CD14-positive monocyte (primary cell): ENCODE results near the gene GPR17. TPM values are rescaled to one million over a fixed set of nuclear protein-coding genes. Genes with fewer than 3 reads are reported as not detected.

Experiments used
- DNase-seq, 3 donors: peaks; one replicate each; pipeline ENCODE4 v3.0.0-alpha.2; 2011 to 2022
- H2AFZ ChIP-seq: 2 replicates; pipeline ENCODE4 v1.6.0; 2012; ENCODE audit warnings: mild to moderate bottlenecking, low read depth, low read length, inconsistent platforms; ENCODE audit not compliant: insufficient read depth, poor library complexity, severe bottlenecking
- H3K27ac ChIP-seq, 2 donors: 1 replicate in 1 of 2; 2 replicates in 1 of 2; pipeline ENCODE4 v1.5.1; 2012 to 2013; ENCODE audit warnings: low read length in 2 of 2, control low read depth in 1 of 2, inconsistent platforms in 1 of 2, low read depth in 1 of 2, mild to moderate bottlenecking in 1 of 2
- H3K27me3 ChIP-seq, 2 donors: one replicate each; pipeline versions ENCODE4 v1.6.0 to v1.6.1; 2011 to 2013; ENCODE audit warnings: low read length in 2 of 2; ENCODE audit not compliant: control insufficient read depth in 2 of 2, insufficient read depth in 2 of 2
- H3K36me3 ChIP-seq, 2 donors: replicated peaks in 1 of 2; 1 replicate in 1 of 2; 2 replicates in 1 of 2; pipeline versions ENCODE4 v1.5.1 to v1.6.1; 2012 to 2013; ENCODE audit warnings: low read length in 2 of 2, control low read depth in 1 of 2, inconsistent platforms in 1 of 2, mild to moderate bottlenecking in 1 of 2; ENCODE audit not compliant: insufficient read depth in 2 of 2, control insufficient read depth in 1 of 2
- H3K4me1 ChIP-seq, 2 donors: 1 replicate in 1 of 2; 2 replicates in 1 of 2; pipeline versions ENCODE4 v1.5.1 to v1.6.1; 2012 to 2013; ENCODE audit warnings: low read length in 2 of 2, control low read depth in 1 of 2, inconsistent platforms in 1 of 2, mild to moderate bottlenecking in 1 of 2, moderate library complexity in 1 of 2; ENCODE audit not compliant: insufficient read depth in 2 of 2, control insufficient read depth in 1 of 2
- H3K4me2 ChIP-seq: replicated peaks from 2 replicates; pipeline ENCODE3; 2012; ENCODE audit warnings: low read length, moderate library complexity, mild to moderate bottlenecking; ENCODE audit not compliant: poor library complexity, severe bottlenecking; ENCODE audit errors: extremely low read depth
- H3K4me3 ChIP-seq, 3 experiments: fragments of 200-600 bp in 1 of 3; sonication (generic) in 1 of 3; replicated peaks in 1 of 3; 1 replicate in 2 of 3; 2 replicates in 1 of 3; pipeline ENCODE4 v1.5.1; 2011 to 2013; ENCODE audit warnings: low read length in 3 of 3, mild to moderate bottlenecking in 3 of 3, control low read depth in 2 of 3, low read depth in 2 of 3, inconsistent platforms in 1 of 3, moderate library complexity in 1 of 3
- H3K79me2 ChIP-seq: 2 replicates; pipeline ENCODE4 v1.6.0; 2012; ENCODE audit warnings: mild to moderate bottlenecking, control low read depth, inconsistent platforms, low read length, moderate library complexity; ENCODE audit not compliant: insufficient read depth
- H3K9ac ChIP-seq: 2 replicates; pipeline ENCODE4 v1.6.0; 2017; ENCODE audit warnings: low read length, mild to moderate bottlenecking; ENCODE audit not compliant: insufficient read depth, poor library complexity, severe bottlenecking
- H3K9me3 ChIP-seq, 2 donors: replicated peaks in 1 of 2; 1 replicate in 1 of 2; 2 replicates in 1 of 2; pipeline versions ENCODE4 v1.5.1 to v1.6.1; 2012 to 2013; ENCODE audit warnings: low read length in 2 of 2, control low read depth in 1 of 2; ENCODE audit not compliant: control insufficient read depth in 1 of 2, insufficient read depth in 1 of 2
- H4K20me1 ChIP-seq: 2 replicates; pipeline ENCODE4 v1.6.0; 2012; ENCODE audit warnings: mild to moderate bottlenecking, low read length, control low read depth, moderate library complexity; ENCODE audit not compliant: insufficient read depth
- H3K27ac Mint-ChIP-seq, 7 donors: one replicate each; pipeline ENCODE4 v1.8.0; 2020; ENCODE audit warnings: mild to moderate bottlenecking in 7 of 7, mixed read lengths in 7 of 7, moderate library complexity in 6 of 7, inconsistent platforms in 2 of 7
- H3K27me3 Mint-ChIP-seq, 3 donors: one replicate each; pipeline ENCODE4 v1.8.0; 2021 to 2022; ENCODE audit warnings: low read depth in 3 of 3, mild to moderate bottlenecking in 3 of 3, mixed read lengths in 3 of 3, moderate library complexity in 3 of 3, inconsistent platforms in 1 of 3
- H3K36me3 Mint-ChIP-seq, 2 donors: one replicate each; pipeline ENCODE4 v1.8.0; 2020; ENCODE audit warnings: mixed read lengths in 2 of 2, inconsistent platforms in 1 of 2, mild to moderate bottlenecking in 1 of 2
- H3K4me1 Mint-ChIP-seq: one replicate; pipeline ENCODE4 v1.8.0; 2020; ENCODE audit warnings: mild to moderate bottlenecking, mixed read lengths
- H3K4me3 Mint-ChIP-seq, 2 donors: one replicate each; pipeline ENCODE4 v1.8.0; 2020; ENCODE audit warnings: mild to moderate bottlenecking in 2 of 2, mixed read lengths in 2 of 2, moderate library complexity in 1 of 2
- H3K9me3 Mint-ChIP-seq, 7 donors: one replicate each; pipeline ENCODE4 v1.8.0; 2020 to 2022; ENCODE audit warnings: mixed read lengths in 7 of 7, mild to moderate bottlenecking in 6 of 7, moderate library complexity in 6 of 7, inconsistent platforms in 2 of 7
- CTCF ChIP-seq: fragments of 200-600 bp; IDR thresholded peaks from one replicate; pipeline ENCODE4 v1.8.0; 2022; ENCODE audit warnings: antibody characterized with exemption, mild to moderate bottlenecking
- WGBS: methylation state at CpG from one replicate; pipeline ENCODE4 v1.1.5; 2013; ENCODE audit warnings: missing lambda C conversion rate; ENCODE audit not compliant: insufficient coverage; 5-methylcytosine and 5-hydroxymethylcytosine counted together
- intact Hi-C, 2 donors: fragments of 100-400 bp; cut with micrococcal nuclease; formaldehyde crosslinking; loops; one replicate each; pipeline versions ENCODE4 v1.15.0 to v1.15.1; 2023
- polyA plus RNA-seq, 3 donors: library from polyadenylated mRNA; depleted of rRNA in 1 of 3; unstranded in 2 of 3; stranded (reverse) in 1 of 3; fragments of 300-500 nt in 2 of 3; fragments of >200 nt in 1 of 3; fragmentation: Illumina TruSeq in 2 of 3; gene quantifications; 1 replicate in 2 of 3; 2 replicates in 1 of 3; pipeline ENCODE4 v1.2.3, GENCODE V29; 2012 to 2021

The GPR17 gene
- polyA plus RNA-seq, 3 donors, result 0.07 TPM; not detected in 2

- peaks cover 0 to 4% (median 3%) of the 10 kb centered on the region in 3 donors for H3K27me3 Mint-ChIP-seq
- Histone ChIP-seq H3K4me3 (no peak overlapping the region), H3K4me1 (peaks cover 69 to 84% of the 10 kb centered on the region in 2 donors), H3K79me2 (no peaks in the 10 kb centered on the region), H3K9ac (no peak overlapping the region), H3K4me2 (no peak overlapping the region), H2AFZ (peak overlapping the region; percentile 55), H3K27me3 (no peaks in the 10 kb centered on the region), H3K9me3 (no peaks in the 10 kb centered on the region), H3K27ac (peak overlapping the region in 1 of 2 donors; percentile 53), H4K20me1 (no peaks in the 10 kb centered on the region), H3K36me3 (no peaks in the 10 kb centered on the region)
- no peaks in the 10 kb centered on the region for H3K9me3 Mint-ChIP-seq
- WGBS, result 85% methylated on average over 13 of the region's 25 CpGs
- H3K27ac Mint-ChIP-seq, result peak overlapping the region in 4 of 7 donors; percentile 32 to 58 (median 43)
- DNase-seq, result peak in 1 of 3 donors; percentile 11
- H3K4me3 Mint-ChIP-seq, result no peak overlapping the region
- intact Hi-C loops, result no loop called here
- no peak for TF ChIP-seq CTCF
- peaks cover 2 to 10% of the 10 kb centered on the region in 2 donors for H3K36me3 Mint-ChIP-seq
- peaks cover 66% of the 10 kb centered on the region for H3K4me1 Mint-ChIP-seq
These were observed 13.1 kb upstream of the GPR17 start for GRCh38 chr2:127632592-127633489.

GRCh38 chr2:127633556-127634065 lies 12.3 kb upstream of the GPR17 start:
- H3K9me3 Mint-ChIP-seq, result no peaks in the 10 kb centered on the region
- Histone ChIP-seq H3K27ac (peak overlapping the region; percentile 1 to 53), H3K4me3 (no peak overlapping the region), H3K9ac (no peak overlapping the region), H3K4me1 (peaks cover 77 to 91% of the 10 kb centered on the region in 2 donors), H3K27me3 (no peaks in the 10 kb centered on the region), H3K4me2 (no peak overlapping the region), H4K20me1 (no peaks in the 10 kb centered on the region), H3K79me2 (no peaks in the 10 kb centered on the region), H2AFZ (peak overlapping the region; percentile 55), H3K36me3 (no peaks in the 10 kb centered on the region), H3K9me3 (no peaks in the 10 kb centered on the region)
- H3K36me3 Mint-ChIP-seq, result peaks cover 2 to 10% of the 10 kb centered on the region in 2 donors
- intact Hi-C loops, result no loop called here
- TF ChIP-seq CTCF, result no peak
- DNase-seq, result peak in 2 of 3 donors; percentile 19 to 32
- WGBS, result 77% methylated on average over 7 of the region's 9 CpGs
- H3K4me3 Mint-ChIP-seq, result no peak overlapping the region
- H3K4me1 Mint-ChIP-seq, result peaks cover 74% of the 10 kb centered on the region
- H3K27ac Mint-ChIP-seq, result peak overlapping the region in 4 of 7 donors; percentile 10 to 71 (median 40)
- H3K27me3 Mint-ChIP-seq, result peaks cover 0 to 4% (median 2%) of the 10 kb centered on the region in 3 donors
